BJ (cell line): ENCODE results near the gene GPR160. TPM values are rescaled to one million over a fixed set of nuclear protein-coding genes. Genes with fewer than 3 reads are reported as not detected.

Source experiments
- CTCF ChIA-PET: fragments of 350-600 bp; formaldehyde crosslinking; extraction: SDS; loops from one replicate; lab custom pipeline; 2021; ENCODE audit warnings: antibody characterized with exemption, inconsistent platforms; lab: Yijun Ruan, JAX
- POLR2A ChIA-PET: fragments of 300-600 bp; sonication (Branson Sonifier 250); formaldehyde crosslinking; extraction: SDS; loops from one replicate; lab custom pipeline; 2021; ENCODE audit warnings: antibody characterized with exemption; lab: Charles Lee
- DNase-seq: peaks from one replicate; pipeline ENCODE4 v3.0.0-alpha.2; 2011; ENCODE audit warnings: low read depth
- H3K27me3 ChIP-seq: 2 replicates; pipeline ENCODE4 v1.6.0; 2011; ENCODE audit warnings: low read length; ENCODE audit not compliant: control insufficient read depth, insufficient read depth
- H3K36me3 ChIP-seq: 2 replicates; pipeline ENCODE4 v1.5.1; 2011; ENCODE audit warnings: low read length; ENCODE audit not compliant: control insufficient read depth, insufficient read depth
- H3K4me3 ChIP-seq: 2 replicates; pipeline ENCODE4 v1.5.1; 2011; ENCODE audit warnings: low read depth, mild to moderate bottlenecking, control low read depth, low read length
- polyA plus RNA-seq: library from polyadenylated mRNA; depleted of rRNA; stranded (reverse); fragments of >200 nt; gene quantifications from 2 replicates; pipeline ENCODE4 v1.2.3, GENCODE V29; 2011
- TF ChIP-seq, protein P1 (sequence below): IDR thresholded peaks from 2 replicates; pipeline ENCODE4 v1.5.1; 2011; ENCODE audit warnings: low read depth, mild to moderate bottlenecking, control low read depth, inconsistent platforms, low read length, moderate library complexity; ENCODE audit not compliant: insufficient read depth

Gene GPR160
- polyA plus RNA-seq, 1 experiment: 0.09 TPM

GRCh38 chr3:170095771-170096170 lies 58.0 kb downstream of the GPR160 start:
- no peak for DNase-seq
- ChIA-PET CTCF (interaction anchor here (1.7 to 2.6 kb wide), 2 partner anchors 8 to 16 kb away, joined by 3 to 8 read pairs; no protein-coding TSS in a partner anchor), POLR2A (no interaction called here)
- no peak overlapping the region for H3K4me3 ChIP-seq
- TF ChIP-seq, protein P1, sequence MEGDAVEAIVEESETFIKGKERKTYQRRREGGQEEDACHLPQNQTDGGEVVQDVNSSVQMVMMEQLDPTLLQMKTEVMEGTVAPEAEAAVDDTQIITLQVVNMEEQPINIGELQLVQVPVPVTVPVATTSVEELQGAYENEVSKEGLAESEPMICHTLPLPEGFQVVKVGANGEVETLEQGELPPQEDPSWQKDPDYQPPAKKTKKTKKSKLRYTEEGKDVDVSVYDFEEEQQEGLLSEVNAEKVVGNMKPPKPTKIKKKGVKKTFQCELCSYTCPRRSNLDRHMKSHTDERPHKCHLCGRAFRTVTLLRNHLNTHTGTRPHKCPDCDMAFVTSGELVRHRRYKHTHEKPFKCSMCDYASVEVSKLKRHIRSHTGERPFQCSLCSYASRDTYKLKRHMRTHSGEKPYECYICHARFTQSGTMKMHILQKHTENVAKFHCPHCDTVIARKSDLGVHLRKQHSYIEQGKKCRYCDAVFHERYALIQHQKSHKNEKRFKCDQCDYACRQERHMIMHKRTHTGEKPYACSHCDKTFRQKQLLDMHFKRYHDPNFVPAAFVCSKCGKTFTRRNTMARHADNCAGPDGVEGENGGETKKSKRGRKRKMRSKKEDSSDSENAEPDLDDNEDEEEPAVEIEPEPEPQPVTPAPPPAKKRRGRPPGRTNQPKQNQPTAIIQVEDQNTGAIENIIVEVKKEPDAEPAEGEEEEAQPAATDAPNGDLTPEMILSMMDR: no peak
- no peaks in the 10 kb centered on the region for H3K27me3 ChIP-seq
- H3K36me3 ChIP-seq: peaks cover 9% of the 10 kb centered on the region

DNA sequence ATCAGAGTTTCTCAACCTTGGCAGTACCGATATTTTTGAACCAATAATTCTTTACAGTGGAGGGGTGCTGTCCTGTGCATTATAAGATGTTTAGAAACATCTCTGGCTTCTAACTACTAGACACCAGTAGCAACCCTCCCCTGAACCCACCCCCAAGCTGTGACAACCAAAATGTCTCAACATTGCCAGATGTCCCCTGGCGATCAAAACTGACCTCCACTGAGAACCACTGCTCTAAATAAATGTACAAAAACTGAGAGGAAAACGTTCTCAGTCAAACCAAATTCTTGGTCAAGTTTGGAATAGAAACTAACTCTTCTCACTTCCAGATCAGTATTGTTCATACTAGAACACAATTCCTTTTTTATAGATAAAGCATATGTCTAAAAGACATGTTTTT lies 58.5 kb downstream of the GPR160 start:
- no peaks in the 10 kb centered on the region for H3K27me3 ChIP-seq
- no peak overlapping the region for H3K4me3 ChIP-seq
- ChIA-PET POLR2A (no interaction called here), CTCF (no interaction called here)
- DNase-seq: no peak
- peaks cover 9% of the 10 kb centered on the region for H3K36me3 ChIP-seq
- TF ChIP-seq, protein P1: no peak

DNA sequence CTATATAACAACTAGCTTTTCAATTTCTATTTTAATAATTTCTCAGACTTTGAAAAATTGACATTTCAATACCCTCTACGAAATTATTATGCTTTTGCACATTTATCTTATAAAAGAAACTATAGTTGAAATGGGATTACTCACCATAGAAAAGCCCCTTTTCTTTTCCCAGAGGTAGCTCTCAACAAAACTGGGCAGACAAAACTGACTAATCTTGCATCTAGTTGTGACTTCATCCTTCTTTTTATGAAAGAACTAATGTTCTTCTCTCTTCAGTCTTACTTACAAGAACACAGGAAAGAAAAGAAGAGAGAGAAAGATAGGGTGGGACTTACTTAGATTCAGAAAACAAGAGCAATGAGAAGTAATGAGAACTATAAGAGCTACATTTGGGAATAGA lies 61.0 kb downstream of the GPR160 start:
- POLR2A ChIA-PET: interaction anchor here (0.6 kb wide), 2 partner anchors 13 to 50 kb away, joined by 3 to 4 read pairs; no protein-coding TSS in a partner anchor
- TF ChIP-seq, protein P1: no peak
- H3K4me3 ChIP-seq: no peak overlapping the region
- no peak for DNase-seq
- H3K36me3 ChIP-seq: peaks cover 13% of the 10 kb centered on the region
- CTCF ChIA-PET: interaction anchor here (1.2 kb wide), 2 partner anchors 9 to 14 kb away, joined by 3 read pairs; no protein-coding TSS in a partner anchor
- no peaks in the 10 kb centered on the region for H3K27me3 ChIP-seq

GRCh38 chr3:170100944-170101343 lies 63.1 kb downstream of the GPR160 start:
- TF ChIP-seq, protein P1: no peak
- H3K4me3 ChIP-seq: no peak overlapping the region
- H3K36me3 ChIP-seq: peaks cover 13% of the 10 kb centered on the region
- H3K27me3 ChIP-seq: no peaks in the 10 kb centered on the region
- CTCF ChIA-PET: no interaction called here
- no peak for DNase-seq
- POLR2A ChIA-PET: interaction anchor here (0.6 kb wide), 1 partner anchor 24 kb away, joined by 3 read pairs; no protein-coding TSS in a partner anchor

GRCh38 chr3:170102431-170102830 lies 64.6 kb downstream of the GPR160 start:
- Histone ChIP-seq H3K4me3 (no peak overlapping the region), H3K27me3 (no peaks in the 10 kb centered on the region), H3K36me3 (peaks cover 7% of the 10 kb centered on the region)
- TF ChIP-seq, protein P1: no peak
- ChIA-PET CTCF (interaction anchor here (2.3 kb wide), 1 partner anchor 8 kb away, joined by 8 read pairs; no protein-coding TSS in a partner anchor), POLR2A (no interaction called here)
- no peak for DNase-seq
